ENCODE data around the gene ATP6V1G2.
"Not testable (repeated sequence)": the region's sequence is repeated elsewhere in the genome, so short reads cannot be mapped to it uniquely, and the experiment has no call there.

ATP6V1G2 gene

GRCh38 chr6:31557443-31558317, 11.3 kb upstream of the ATP6V1G2 start:
- H3K27ac ChIP-seq: no peak overlapping the region
- no peak for DNase-seq (ENCODE audit: low read depth, low spot score)

- no peak overlapping the region for H3K27ac ChIP-seq
Measured at GRCh38 chr6:31556307-31556706, 9.9 kb upstream of the ATP6V1G2 start.

GRCh38 chr6:31551371-31551770, 5.0 kb upstream of the ATP6V1G2 start:
- not testable (repeated sequence) for H3K27ac ChIP-seq; DNase-seq (ENCODE audit: low read depth, low spot score)

More at GRCh38 chr6:31556307-31556706, 9.9 kb upstream of the ATP6V1G2 start:
- no peak for DNase-seq (ENCODE audit: low read depth, low spot score)

GRCh38 chr6:31548544-31548873, 2.1 kb upstream of the ATP6V1G2 start:
- H3K27ac ChIP-seq: peak overlapping the region; percentile 94

GRCh38 chr6:31547727-31548543, 1.5 kb upstream of the ATP6V1G2 start:
- H3K27ac ChIP-seq: peak overlapping the region; percentile 94
- DNase-seq (ENCODE audit: low read depth, low spot score): no peak

More at GRCh38 chr6:31548544-31548873, 2.1 kb upstream of the ATP6V1G2 start:
- no peak for DNase-seq (ENCODE audit: low read depth, low spot score)

GRCh38 chr6:31546958-31547726, 734 bp upstream of the ATP6V1G2 start, which contains the start of gene NFKBIL1:
NFKBIL1 (plus strand) TSS chr6:31547608; CDS start chr6:31547695, 87 bp downstream.
- peak within 1 kb of the TSS; percentile 94 for H3K27ac ChIP-seq
- DNase-seq (ENCODE audit: low read depth, low spot score): peak; percentile 73

GRCh38 chr6:31545291-31545690, 1.1 kb downstream of the ATP6V1G2 start:
- H3K27ac ChIP-seq: no peak overlapping the region
- DNase-seq (ENCODE audit: low read depth, low spot score): no peak

GRCh38 chr6:31544676-31545075, 1.7 kb downstream of the ATP6V1G2 start:
- DNase-seq (ENCODE audit: low read depth, low spot score): no peak
- no peak overlapping the region for H3K27ac ChIP-seq

- DNase-seq (ENCODE audit: low read depth, low spot score): no peak
- no peak overlapping the region for H3K27ac ChIP-seq
Measured at GRCh38 chr6:31543639-31544038, 2.8 kb downstream of the ATP6V1G2 start.

- peak; percentile 76 for DNase-seq (ENCODE audit: low read depth, low spot score)
- H3K27ac ChIP-seq: peak within 1 kb of the TSS; percentile 91
Measured at GRCh38 chr6:31541658-31542521, 4.5 kb downstream of the ATP6V1G2 start, which contains the start of gene DDX39B. DDX39B (minus strand) TSS chr6:31542003; CDS start chr6:31540532, 1,471 bp downstream.

GRCh38 chr6:31541059-31541657, 5.2 kb downstream of the ATP6V1G2 start:
- peak overlapping the region; percentile 91 for H3K27ac ChIP-seq
- no peak for DNase-seq (ENCODE audit: low read depth, low spot score)

GRCh38 chr6:31540640-31541039, 5.8 kb downstream of the ATP6V1G2 start:
- peak overlapping the region; percentile 91 for H3K27ac ChIP-seq
- DNase-seq (ENCODE audit: low read depth, low spot score): no peak

- H3K27ac ChIP-seq: peak overlapping the region; percentile 91
- no peak for DNase-seq (ENCODE audit: low read depth, low spot score)
Measured at GRCh38 chr6:31538805-31539400, 7.5 kb downstream of the ATP6V1G2 start.

GRCh38 chr6:31535538-31536324, 10.7 kb downstream of the ATP6V1G2 start:
- no peak overlapping the region for H3K27ac ChIP-seq
- no peak for DNase-seq (ENCODE audit: low read depth, low spot score)

GRCh38 chr6:31534521-31535040, 11.8 kb downstream of the ATP6V1G2 start:
- DNase-seq (ENCODE audit: low read depth, low spot score): no peak
- H3K27ac ChIP-seq: no peak overlapping the region

GRCh38 chr6:31534011-31534410, 12.4 kb downstream of the ATP6V1G2 start:
- no peak for DNase-seq (ENCODE audit: low read depth, low spot score)
- no peak overlapping the region for H3K27ac ChIP-seq

GRCh38 chr6:31533455-31533841, 13.0 kb downstream of the ATP6V1G2 start:
- H3K27ac ChIP-seq: no peak overlapping the region
- DNase-seq (ENCODE audit: low read depth, low spot score): no peak

Data from epithelial cell of prostate (primary cell).